AG09309 (cell line): ENCODE data around the gene PRKCA.
"Not testable (repeated sequence)": the region's sequence is repeated elsewhere in the genome, so short reads cannot be mapped to it uniquely, and the experiment has no call there.

Source experiments
- DNase-seq: peaks from one replicate; pipeline ENCODE4 v3.0.0-alpha.2; 2010; ENCODE audit warnings: low read depth
- H3K4me3 ChIP-seq: 2 replicates; pipeline ENCODE4 v1.5.1; 2011; ENCODE audit warnings: mild to moderate bottlenecking, low read depth, low read length, moderate library complexity; ENCODE audit not compliant: control insufficient read depth
- TF ChIP-seq, protein P1 (sequence below): IDR thresholded peaks from 2 replicates; pipeline ENCODE4 v1.5.1; 2011; ENCODE audit warnings: mild to moderate bottlenecking, low read depth, low read length, inconsistent platforms; ENCODE audit not compliant: insufficient read depth, control insufficient read depth; ENCODE audit errors: missing control alignments

Gene PRKCA

DNA sequence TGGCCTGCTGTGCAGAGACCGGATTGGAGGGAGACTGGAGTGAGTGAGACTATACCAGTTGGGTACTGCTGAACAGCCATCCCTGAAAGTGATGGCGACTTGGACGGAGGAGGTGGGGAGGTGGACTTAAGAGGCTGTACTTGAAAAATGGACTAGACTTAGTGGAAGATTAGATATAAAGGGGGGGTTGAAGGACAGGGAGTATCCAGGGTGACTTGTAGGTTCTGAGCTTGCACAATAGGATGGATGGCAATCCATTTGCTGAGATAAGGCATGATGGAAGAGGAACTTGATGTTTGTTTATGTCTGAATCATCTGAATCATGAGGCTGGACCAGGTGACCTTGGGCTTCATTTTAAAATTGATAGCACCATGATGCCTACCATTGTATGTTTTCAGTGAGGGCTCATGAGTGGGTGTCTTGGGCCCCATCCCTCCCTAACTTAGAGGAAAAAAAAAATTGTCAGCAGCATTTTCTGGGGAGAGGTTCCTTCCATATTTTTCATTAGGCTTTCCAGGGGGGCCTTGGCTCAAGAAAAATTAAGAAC is 41.2 kb downstream of the PRKCA start:
- DNase-seq = no peak
- TF ChIP-seq, protein P1, sequence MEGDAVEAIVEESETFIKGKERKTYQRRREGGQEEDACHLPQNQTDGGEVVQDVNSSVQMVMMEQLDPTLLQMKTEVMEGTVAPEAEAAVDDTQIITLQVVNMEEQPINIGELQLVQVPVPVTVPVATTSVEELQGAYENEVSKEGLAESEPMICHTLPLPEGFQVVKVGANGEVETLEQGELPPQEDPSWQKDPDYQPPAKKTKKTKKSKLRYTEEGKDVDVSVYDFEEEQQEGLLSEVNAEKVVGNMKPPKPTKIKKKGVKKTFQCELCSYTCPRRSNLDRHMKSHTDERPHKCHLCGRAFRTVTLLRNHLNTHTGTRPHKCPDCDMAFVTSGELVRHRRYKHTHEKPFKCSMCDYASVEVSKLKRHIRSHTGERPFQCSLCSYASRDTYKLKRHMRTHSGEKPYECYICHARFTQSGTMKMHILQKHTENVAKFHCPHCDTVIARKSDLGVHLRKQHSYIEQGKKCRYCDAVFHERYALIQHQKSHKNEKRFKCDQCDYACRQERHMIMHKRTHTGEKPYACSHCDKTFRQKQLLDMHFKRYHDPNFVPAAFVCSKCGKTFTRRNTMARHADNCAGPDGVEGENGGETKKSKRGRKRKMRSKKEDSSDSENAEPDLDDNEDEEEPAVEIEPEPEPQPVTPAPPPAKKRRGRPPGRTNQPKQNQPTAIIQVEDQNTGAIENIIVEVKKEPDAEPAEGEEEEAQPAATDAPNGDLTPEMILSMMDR = no peak

GRCh38 chr17:66344473-66344872 is 42.1 kb downstream of the PRKCA start:
- TF ChIP-seq, protein P1 = no peak
- DNase-seq = no peak
- no peak overlapping the region for H3K4me3 ChIP-seq

More for the DNA sequence above, 41.2 kb downstream of the PRKCA start:
- no peak overlapping the region for H3K4me3 ChIP-seq

DNA sequence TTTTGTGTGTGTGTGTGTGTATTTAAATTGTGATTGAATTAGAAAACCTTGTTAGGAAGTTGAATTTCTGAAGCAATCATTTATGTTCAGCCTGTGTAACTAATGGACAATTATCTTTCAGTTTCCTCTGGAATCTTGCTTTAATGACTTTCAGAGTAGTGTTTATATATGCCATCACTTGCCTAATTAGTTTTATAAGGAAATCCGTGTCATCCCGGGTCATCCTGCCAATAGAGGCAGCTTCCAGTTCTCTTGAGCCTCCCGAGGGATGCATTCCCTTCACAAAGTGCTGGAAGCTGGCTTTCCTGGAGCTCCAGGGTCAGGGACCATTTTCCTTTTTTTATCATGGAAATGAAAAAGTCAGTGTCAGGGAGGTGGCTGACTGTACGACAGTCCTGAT is 42.9 kb downstream of the PRKCA start:
- H3K4me3 ChIP-seq = no peak overlapping the region
- no peak for DNase-seq

DNA sequence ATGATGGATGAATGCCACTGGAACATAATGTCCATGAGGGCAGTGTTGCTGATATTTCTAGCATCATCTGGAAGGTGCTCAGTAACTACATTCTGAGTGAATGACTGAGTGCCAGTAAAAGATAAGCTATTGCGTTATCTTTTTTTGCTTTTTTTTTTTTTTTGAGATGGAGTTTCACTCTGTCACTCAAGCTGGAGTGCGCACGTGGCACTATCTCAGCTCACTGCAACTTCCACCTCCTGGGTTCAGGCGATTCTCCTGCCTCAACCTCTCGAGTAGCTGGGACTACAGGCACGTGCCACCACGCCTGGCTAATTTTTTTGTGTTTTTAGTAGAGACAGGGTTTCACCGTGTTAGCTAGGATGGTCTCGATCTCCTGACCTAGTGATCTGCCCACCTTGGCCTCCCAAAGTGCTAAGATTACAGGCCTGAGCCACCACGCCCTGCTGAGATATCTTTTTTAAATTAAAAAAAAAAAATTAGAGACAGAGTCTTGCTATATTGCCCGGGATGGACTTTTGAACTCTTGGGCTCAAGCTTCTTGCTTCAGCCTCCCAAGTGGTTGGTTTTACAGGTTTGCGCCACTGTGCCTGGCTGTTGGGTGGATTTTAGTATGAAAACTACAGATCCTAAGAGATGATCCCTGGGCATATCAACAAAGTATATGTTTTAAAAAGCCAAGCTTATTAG is 43.7 kb downstream of the PRKCA start:
- H3K4me3 ChIP-seq, DNase-seq: not testable (repeated sequence)

More for the DNA sequence above, 42.9 kb downstream of the PRKCA start:
- TF ChIP-seq, protein P1 = no peak

DNA sequence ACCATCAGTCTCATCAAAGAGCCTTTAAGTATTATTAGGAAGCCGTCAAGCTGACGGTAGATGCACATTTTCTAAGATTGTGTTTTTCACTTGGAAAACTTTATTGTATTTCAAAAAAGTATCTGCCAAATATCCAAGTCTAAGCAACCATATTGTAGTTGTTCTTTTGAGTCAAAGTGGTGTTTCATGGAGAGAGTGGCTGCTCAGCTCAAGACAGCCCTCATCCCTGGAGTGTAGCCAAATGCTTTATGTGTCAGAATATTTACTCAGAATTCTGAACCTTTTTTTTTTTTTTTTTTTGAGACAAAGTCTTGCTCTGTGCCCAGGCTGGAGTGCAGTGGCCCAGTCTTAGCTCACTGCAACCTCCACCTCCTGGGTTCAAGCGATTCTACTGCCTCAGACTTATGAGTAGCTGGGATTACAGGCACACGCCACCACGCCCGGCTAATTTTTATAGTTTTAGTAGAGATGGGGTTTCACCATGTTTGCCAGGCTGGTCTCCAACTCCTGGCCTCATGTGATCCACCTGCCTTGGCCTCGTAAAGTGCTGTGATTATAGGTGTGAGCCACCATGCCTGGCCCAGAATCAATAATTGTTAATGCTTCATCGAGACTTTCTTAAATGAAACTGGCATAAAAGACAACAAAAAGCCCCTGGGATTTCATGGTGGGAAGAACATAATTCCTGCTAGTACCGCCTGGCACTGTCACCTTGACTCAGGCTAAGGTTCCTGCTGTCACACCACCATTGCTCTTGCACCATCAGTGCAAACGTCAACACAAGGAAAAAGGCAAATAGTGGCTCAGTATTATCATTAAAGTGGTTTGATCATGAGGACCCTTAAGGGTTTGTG is 45.5 kb downstream of the PRKCA start:
- H3K4me3 ChIP-seq = no peak overlapping the region
- no peak for DNase-seq
- TF ChIP-seq, protein P1 = no peak

- TF ChIP-seq, protein P1 = no peak
- H3K4me3 ChIP-seq = no peak overlapping the region
- DNase-seq = peak; percentile 40
Observed at GRCh38 chr17:66348584-66349165, 46.3 kb downstream of the PRKCA start.
